HCEC 1CT (cell line): ENCODE data around the gene ACOX1.

ENCODE experiments used
- DNase-seq: peaks from one replicate; pipeline ENCODE4 v3.0.0-alpha.2; 2017

The ACOX1 gene

DNA sequence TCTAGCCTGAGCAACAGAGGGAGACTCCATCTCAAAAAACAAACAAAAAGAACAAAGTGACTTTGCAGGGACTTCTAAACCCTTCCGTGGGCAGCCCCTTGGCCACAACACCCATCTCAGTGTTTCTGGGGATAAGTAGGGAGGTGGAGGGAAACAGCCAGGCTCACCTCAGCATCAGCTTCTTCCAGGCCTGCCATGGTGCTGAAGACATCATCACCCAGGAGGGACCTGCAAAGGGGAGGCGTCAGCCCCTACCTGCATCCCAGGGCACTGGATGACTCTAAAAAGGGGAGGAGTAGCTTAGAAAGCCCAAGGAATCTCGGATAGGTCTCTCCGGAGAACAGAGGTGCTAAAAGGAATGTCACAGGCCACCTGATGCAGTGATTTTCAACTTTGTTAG is 47.9 kb downstream of the ACOX1 start:
- DNase-seq, result no peak

DNA sequence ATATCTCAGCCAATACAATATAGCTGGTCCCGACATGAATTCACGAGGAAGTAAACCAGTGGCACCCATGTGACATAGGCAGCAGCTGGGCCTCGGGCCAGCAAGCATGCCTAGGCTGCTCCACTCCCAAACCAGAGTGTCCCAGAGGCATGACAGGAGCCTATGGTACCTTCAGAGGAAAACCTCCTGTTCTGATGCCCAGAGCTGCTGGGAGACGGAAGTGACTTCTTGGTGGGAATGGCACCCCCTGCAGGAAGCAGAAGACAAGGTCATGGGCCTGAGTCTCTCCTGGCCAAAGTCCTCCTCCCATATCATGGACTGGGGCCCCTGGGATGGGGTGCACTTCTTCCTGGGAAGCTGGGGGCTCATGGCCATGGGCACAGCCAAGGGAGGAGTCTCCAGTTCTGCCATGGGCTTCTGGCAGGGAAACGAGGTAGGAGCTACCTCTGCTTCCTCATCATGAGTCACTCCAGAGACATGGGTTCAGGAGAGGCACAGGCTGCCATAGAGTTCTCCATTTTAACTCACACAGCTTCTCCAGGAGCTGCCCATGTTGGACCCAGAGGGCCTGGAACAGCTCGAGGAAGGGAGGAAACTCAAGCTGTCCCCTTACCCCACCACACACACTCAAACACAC is 51.6 kb downstream of the ACOX1 start:
- DNase-seq, result no peak

DNA sequence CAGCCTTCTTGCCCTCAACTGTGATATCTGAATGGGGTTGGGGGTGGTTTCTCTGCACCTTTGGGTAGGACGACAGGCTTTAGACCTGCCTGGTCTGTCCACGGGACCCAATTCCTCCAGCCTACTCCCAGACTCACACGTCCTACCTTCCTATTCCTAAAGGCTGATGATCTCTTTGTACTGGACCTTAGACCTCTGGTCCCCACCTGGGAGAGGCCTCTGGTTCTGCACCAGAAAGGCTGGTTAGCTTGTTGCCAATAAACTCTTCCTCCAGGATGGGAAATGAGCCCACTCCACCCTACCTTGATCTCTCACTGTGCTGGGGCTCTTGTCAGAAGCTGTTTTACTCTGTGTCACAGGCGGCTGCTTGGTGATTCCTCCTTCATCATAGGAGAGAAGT is 52.5 kb downstream of the ACOX1 start:
- DNase-seq, result no peak

DNA sequence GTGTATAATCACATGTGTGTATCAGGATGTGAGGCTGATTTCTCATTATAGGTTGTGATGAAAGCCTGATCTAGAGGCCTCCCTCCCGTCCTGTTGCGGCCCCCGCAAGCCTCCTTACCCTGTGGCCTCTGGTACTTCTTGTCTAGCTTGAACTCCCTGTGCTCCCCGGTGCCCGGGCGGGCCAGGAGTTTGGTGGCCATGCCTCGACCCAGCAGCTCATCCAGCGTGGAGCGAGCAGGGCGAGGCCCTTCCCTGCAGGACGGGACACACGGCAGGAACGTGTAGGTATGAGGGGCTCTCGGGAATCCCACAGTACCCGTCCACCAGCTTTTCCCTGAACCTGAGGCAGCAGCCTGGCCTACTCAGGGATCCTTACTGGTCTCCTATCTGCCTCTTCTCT is 53.1 kb downstream of the ACOX1 start:
- DNase-seq, result no peak

DNA sequence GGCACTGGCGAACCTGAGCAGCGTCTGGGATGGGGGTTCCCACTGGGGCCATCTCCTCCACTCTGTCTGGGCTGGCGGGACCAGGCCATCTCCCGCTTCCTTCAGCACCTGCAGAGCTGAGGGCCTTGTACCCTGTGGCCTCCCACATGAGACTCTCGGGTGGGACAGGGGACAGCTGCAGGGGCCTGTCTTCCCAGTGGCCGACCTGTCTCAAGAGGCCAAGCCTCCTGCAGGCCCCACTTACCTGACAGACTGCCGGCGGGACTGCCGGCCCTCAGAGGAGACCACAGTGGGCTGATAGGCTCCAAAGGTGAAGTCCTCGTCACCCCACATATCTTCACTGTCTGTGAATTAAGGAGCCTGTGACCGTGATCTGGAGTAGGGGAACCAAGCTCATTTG is 53.9 kb downstream of the ACOX1 start:
- no peak for DNase-seq

DNA sequence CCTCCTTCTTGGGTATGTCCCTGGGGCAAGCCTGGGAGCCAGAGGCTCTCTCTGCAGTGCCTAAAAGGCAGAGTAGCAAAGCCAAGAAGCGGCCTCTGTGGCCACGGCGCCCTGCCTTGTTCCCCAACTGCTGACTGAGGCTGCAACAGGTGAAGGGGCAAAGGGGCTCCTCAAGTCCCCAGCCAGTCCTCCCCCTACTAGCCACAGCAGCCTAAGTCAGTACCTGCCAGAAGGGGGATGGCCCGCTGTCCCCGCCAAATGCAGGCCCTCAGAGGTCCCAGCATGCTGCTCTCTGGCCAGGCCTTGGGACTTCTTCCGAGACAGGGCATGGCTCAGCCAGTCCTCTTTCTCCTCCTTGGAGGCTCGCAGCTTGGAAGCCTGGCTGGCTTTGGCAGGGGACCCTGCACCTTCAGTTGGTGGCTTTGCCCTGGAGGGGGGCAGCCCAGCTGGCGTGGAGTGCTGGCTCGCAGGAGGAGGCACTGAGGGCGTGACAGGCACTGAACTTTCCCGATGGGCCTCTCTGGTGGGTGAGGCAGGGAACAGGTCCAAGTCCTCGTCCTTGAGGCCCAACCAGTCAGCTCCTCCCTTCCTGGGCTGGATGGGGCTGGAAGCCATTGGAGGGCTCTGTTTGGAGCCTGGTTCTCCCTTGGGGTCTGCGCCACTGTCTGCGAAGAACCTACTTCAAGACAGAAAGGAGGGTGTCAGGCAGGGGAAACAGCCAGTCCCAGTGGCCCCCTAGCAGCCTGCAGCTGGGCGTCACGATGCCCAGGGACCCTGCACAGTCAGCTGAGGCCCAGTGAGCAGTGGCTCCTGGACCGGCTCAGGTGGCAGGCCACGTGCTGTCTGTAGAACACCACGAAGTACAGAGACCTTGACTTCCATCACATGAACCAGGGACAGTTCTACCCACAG is 55.7 kb downstream of the ACOX1 start:
- DNase-seq, result no peak

DNA sequence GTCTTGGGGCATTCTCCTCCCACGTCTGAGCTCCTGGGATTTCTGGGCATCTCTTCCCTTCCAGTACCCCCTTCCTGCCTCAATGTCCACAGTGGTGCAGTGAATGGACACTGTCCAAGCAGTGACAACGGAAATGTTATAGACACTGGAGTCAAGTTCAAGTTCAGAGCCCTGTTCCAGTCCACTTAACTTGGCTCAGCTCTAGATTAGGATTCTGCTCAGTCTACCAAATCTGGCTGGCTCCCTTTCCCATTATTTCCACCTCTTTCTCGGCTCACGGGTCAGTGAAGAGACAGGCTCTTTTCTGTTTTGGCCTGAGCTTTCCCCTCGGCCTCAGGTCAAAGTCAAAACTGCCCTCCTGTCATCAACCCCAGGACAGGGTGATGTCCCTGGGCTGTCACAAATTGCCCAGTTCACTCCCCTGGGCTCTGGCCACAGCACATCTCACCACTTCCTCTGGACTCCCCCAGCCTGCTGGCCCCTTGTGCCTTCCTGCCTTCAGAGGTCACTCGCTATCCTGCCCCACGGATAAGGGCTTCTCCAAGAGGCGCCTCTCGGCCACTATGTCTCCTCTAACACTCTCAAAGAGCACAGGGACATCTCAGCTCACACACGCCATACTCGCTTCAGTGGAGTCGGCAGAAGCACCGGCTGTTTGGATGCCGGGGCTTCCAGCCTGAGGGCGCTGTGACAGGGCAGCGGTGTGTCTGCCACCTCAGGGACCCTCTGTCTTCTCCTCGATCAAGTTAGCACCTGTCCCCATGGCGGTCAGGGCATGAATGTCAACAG is 56.6 kb downstream of the ACOX1 start:
- DNase-seq, result no peak

DNA sequence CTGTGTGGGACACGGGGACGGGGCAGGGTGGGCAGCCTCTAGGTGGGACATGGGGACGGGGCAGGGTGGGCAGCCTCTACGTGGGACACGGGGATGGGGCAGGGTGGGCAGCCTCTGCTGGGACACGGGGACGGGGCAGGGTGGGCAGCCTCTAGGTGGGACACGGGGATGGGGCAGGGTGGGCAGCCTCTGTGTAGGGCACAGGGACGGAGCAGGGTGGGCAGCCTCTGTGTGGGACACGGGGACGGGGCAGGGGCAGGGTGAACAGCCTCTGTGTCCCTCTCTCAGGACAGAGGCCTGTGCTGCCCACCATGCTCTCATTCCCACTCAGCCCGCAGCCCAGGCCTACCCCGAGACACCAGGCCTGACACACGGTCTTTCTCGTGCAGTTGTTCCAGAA is 57.4 kb downstream of the ACOX1 start:
- no peak for DNase-seq

DNA sequence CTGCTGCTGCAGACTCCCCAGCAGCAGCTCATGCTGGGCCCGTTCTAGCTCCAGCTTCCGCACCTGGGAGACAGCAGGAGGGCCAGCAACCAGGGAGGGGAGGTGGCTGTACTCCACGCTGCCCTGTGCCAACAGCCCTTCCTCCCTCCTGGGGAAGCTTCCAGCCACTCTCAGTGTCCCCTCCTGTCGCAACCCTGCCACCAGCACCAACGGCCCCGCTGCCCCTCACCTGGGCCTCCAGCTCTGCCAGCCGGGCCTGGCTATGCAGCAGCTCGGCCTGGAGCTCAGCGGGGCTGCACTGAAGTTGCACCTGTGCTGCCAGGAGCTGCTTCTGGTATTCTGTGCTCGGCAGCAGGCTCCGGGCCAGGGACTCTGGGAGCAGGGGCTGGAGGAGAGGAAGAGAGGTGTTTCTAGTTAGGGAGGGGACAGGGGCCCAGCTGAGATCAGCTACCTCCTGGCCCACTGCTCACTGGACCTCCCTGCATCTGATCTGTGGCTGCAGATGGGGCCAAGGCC is 58.9 kb downstream of the ACOX1 start:
- DNase-seq, result no peak

DNA sequence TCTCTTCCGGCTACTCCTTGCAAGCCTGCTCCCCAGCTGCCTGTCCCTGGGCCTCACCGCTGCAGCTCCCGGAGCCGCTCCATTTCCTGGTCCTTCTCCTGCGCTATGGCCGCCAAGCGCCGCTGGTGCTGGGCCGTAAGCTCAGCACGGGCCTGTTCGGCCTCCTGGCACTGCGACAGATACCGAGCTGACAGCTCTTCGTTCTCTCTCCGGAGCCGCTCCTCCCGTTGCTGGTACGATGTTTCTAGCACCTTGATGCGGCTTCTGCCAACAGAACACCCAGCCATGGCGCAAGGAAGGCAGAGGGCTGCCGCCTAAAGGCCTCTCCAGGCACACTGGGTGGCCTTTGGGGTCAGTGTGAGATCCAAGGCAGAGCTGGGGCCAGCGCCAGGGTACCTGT is 59.4 kb downstream of the ACOX1 start:
- no peak for DNase-seq

DNA sequence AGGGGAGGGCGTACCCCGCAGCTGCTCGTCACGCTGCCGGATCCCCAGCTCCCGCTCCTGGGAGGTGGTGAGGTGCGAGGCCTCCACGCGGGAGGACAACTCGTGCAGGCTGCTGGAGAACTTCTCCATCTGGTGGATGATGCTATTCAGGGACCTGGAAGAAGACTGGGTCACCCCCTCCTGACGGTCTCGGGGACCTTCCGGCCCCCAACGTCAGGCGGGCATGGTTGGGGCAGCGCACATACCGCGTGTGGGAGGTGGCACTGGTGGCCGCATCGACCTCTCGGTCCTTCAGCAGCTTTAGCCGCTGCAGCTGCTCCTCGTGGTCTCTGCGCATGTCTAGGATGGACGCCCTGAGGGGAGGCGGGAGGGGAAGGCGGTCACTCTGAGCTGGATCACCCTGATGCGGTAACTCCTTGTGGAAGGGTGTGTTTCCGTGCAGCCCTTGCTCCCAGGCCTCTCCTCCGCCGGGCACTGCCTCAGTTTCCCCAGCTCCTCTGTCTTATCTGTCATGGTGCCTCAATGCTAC is 61.0 kb downstream of the ACOX1 start:
- DNase-seq, result no peak

DNA sequence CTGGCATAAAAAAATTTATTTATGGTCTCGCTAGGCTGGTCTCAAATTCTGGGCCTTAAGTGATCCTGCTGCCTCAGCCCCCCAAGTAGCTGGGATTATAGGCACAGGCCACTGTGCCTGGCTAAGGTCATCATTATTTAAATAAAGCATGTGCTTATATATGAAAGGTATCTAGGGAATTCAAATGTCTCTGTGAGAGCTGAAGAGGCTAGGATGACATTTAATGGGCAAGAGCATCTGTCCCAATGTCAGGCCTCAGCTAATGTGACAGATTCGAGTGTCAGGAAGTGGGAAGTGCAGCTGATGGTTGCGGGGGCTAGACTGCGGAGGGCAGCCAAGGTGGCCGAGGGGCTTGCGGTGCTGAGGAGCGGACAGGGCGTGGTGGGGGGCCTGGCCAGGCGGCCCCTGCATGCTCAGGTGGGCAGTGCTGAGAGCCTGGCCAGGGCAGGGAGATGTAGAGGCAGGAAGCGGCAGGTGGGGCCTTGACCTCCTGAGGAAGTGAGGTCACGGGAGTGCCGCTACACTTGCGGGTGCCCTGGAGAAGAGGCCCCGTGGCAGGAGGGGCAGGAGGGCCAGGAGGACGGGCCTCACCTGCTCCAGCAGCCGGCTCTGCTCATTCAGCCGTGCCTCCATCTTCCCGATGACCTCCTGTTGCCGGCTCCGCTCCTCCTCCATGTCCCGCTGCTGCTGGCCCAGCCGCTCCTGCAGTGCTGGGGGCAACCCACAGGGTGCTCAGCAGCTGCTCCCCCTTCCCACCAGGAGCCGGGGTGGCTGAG is 61.6 kb downstream of the ACOX1 start:
- DNase-seq, result no peak

DNA sequence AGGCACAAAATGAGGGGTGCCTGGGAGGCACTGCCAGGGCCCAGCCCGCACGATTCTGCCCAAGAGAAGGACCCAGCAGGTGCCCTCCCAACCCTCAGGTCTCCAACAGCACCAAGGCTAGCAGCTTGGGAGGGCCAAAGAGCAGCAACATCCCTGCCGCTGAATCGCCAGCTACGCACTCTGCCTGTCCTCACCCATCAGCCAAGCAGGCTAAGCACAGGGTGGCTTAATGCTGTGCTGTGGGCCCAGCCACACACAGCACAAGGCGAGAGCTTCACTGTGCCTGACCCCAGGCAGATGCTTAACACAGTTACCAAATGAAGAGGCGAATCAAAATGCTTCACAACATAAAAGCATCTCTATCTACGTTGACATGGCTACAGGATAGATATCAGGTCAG is 63.7 kb downstream of the ACOX1 start:
- no peak for DNase-seq

DNA sequence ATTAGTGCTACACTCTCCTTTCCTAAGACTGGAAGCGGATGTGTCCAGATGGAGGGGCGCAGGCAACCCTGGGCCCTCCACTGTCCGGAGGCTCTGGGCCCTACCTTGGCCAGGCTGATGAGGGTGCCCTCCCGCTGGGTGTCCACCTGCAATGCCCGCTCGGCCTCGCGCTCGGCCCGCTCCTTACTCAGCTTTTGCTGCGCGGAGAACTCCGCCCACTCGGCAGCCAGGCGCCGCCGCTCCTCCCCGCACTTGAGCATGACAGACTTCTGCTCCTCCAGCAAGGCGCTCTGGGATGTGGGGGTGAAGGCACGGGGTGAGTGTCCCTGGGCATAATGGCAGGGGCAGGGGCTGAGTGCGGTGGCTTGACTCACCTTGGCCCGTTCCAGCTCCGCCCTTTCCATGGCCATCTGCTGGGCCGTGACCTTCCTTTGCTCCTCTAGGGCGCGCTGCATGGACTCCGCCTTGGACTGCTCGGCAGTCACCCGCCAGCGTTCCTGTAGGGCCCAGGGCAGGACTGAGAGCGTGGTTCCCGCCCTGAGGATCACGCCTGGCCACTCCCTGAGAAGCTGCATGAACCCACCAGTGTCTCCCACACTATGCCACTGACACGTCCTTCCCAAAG is 64.2 kb downstream of the ACOX1 start:
- DNase-seq, result no peak

DNA sequence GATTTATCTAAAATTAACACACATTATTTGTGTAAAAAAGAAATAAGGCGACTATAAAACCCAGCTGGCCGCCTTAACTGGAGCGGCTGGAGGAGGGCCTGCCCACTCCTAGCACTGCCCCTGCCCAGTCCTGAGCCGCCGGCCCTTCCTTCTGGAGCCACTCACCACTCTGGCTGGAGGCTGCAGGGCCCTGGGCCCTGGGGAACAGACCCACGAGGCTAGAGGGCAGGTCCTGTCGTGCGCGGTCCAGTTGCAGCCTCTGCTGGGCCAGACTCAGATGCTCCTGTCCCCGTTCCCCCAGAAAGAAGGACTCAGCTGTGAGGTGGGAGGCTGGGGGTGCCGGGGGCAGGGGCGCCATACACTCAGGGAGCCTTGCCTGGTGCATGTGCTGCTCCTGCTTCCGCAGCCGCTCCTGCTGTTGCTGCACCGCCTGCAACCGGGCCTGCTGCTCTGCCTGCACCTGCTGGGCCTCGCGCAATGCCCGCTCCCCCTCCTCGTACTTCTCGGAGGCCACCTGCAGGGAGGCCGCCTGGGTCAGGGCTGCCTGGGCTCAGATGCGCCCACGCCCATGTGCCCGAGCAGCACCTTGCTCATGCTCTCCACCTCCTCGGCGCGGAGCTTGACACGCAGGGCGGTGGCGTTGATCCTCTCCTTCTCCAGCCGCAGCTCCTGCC is 65.3 kb downstream of the ACOX1 start:
- DNase-seq, result no peak

DNA sequence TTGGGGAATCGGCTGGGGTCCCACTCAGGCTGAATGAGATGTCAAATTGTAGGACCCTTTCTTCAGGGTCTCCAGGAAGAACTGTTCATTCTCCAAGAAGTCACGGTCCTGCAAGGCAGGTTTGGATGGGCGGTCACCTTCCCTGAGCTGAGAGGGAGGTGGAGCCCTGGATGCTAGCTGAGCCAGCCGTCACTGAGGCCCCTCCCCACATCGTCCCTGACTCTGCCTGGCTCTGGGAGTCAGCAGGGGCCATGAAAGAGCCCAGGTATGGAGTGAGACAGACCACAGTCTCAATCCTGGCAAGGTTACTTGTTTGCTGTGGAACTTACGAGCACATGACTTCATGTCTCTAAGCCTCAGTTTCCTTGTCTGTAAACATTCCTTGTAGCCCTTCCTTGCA is 68.3 kb downstream of the ACOX1 start:
- DNase-seq, result no peak

DNA sequence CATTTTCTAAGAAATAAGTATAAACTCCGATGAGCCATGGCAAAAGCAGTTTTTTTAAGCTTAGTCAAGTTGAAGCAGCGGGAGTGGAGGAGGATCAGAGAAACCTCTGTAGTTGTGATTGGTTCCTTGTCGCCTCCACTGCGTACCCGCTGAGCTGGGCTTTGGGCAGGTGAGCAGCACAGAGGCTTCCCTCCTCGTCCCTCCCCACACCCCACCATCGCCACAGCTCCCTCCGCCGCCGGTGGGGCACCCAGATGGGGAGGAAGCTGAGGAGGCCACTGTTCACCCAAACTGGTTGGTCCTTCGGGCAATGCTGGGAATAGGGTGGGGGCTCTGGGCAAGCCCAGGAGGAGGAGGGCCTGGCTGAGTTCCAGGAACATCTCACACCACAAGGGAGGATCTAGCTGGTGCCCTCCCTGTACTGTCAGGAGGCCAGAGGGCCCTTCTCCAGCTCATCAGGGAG is 69.1 kb downstream of the ACOX1 start:
- no peak for DNase-seq

DNA sequence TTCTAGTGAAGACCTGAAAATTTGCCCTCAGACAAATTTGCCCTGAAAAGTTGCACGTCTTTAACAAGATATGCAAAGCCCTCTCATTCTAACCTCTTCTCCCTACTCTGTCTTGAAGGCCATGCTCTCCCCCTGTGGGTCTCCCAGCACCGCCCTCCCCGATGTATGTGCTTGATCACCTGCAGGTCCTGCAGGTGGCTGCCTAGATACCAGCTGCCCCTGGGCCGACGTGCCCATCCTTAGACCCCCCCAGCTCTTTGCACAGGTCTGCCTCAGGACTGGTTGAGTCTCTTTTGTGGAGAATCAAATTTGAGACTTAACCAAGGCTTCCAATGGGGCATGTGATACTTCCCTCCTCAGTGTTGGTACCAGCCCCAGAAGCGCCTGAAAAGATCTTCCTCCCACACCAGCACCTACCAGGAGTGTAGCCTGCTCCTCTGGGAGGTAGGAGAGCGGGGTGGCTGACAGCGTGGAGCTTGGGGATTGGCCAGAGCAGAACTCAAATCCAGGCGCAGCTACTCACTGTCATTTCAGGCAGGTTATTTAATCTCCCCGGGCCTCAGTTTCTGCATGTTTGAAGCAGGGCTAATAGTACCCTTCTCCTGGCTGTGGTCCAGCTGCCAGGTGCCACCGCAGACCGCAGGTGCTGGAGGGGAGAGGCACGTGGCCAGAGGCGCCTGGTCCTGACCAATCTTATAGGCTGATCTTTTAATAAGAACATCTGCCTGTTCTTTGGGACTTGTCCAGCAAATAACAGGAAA is 69.7 kb downstream of the ACOX1 start:
- DNase-seq, result no peak

DNA sequence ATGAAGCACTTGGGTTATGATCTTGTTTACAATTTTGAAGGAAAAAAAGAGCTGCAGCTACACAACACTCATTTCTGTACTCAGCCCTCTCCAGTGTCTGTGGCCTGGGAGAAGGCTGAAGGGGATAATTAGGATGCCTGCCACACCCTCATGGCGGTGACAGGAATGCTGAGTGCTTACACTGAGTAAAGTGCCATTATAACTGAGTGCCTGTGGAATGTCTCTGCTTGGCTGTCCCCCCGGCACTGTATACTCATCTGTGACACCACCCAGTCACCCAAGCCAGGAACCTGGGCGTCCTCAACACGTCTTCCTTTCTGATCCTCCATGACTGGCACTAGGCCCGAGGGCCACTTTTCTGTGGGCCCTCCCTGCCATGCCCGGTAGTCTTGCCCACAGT is 70.8 kb downstream of the ACOX1 start:
- DNase-seq, result no peak

DNA sequence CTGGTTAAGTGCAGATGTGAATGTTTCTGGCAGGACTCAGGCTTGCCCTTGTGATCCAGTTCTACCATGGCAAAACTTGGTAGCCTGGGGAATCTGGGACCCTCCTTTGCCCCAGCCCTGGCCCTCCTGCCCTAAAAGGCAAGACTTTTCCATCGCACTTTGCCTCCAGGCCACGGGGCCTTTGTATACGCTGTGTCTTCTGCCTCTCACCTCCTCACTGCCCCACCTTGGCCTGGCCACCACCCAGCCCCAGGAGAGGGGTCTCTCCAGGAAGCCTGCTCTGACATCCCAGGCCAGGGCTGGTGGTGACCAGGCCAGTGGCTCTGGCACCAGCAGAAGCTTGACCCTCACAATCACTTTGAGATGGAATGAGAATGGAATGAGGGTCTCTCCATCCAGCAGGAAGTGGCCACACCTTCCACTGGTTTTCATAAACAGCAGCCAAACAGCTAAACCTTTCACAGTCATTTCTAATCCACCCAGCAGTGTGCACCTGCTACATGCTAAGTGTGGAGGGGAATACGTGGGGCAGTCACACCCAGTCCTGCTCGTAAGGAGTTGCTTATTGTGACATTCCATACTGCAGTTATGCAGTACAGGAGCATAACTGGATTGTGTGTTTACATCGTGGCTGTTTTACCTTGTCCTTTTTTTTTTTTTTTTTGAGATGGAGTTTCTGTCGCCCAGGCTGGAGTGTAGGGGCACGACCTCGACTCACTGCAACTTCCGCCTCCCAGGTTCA is 72.7 kb downstream of the ACOX1 start:
- no peak for DNase-seq
